MCF 10A (cell line): ENCODE results near the gene CRB1. TPM values are rescaled to one million over a fixed set of nuclear protein-coding genes. Genes with fewer than 3 reads are reported as not detected.

Experiments
- BruUV-seq: library from RNA; stranded (reverse); fragments of 400-500 nt; replicated peaks from 2 replicates; lab custom pipeline; 2021; lab: Mats Ljungman, UMichigan
- CTCF ChIA-PET: fragments of 300-600 bp; sonication (Branson Sonifier 250); formaldehyde crosslinking; extraction: SDS; loops from one replicate; lab custom pipeline; 2021; ENCODE audit warnings: antibody characterized with exemption, inconsistent platforms; lab: Yijun Ruan, JAX
- POLR2A ChIA-PET: fragments of 300-600, 350-650 bp; sonication (Branson Sonifier 250); formaldehyde crosslinking; extraction: SDS; loops from one replicate; lab custom pipeline; 2020; ENCODE audit warnings: antibody characterized with exemption, inconsistent platforms; lab: Yijun Ruan, JAX
- DNase-seq: peaks from one replicate; pipeline ENCODE4 v3.0.0-alpha.2; 2018; ENCODE audit not compliant: unreplicated experiment
- H3K27ac Mint-ChIP-seq: one replicate; pipeline ENCODE4 v1.8.0; 2022; ENCODE audit warnings: mild to moderate bottlenecking, low read depth, mixed read lengths; ENCODE audit not compliant: unreplicated experiment
- H3K27me3 Mint-ChIP-seq: one replicate; pipeline ENCODE4 v1.8.0; 2022; ENCODE audit warnings: mixed read lengths; ENCODE audit not compliant: insufficient read depth, unreplicated experiment
- H3K36me3 Mint-ChIP-seq: one replicate; pipeline ENCODE4 v1.8.0; 2022; ENCODE audit warnings: mild to moderate bottlenecking, moderate library complexity, mixed read lengths; ENCODE audit not compliant: insufficient read depth, unreplicated experiment
- H3K4me1 Mint-ChIP-seq: one replicate; pipeline ENCODE4 v1.8.0; 2022; ENCODE audit warnings: mixed read lengths; ENCODE audit not compliant: insufficient read depth, unreplicated experiment
- H3K4me3 Mint-ChIP-seq: one replicate; pipeline ENCODE4 v1.8.0; 2022; ENCODE audit warnings: mild to moderate bottlenecking, moderate library complexity, mixed read lengths; ENCODE audit not compliant: unreplicated experiment
- H3K9me3 Mint-ChIP-seq: one replicate; pipeline ENCODE4 v1.8.0; 2022; ENCODE audit warnings: mixed read lengths; ENCODE audit not compliant: unreplicated experiment
- intact Hi-C: fragments of 100-400 bp; cut with micrococcal nuclease; formaldehyde crosslinking; loops from 2 replicates; pipeline ENCODE4 v1.14.1; 2022
- total RNA-seq: library from RNA; stranded (reverse); gene quantifications from 2 replicates; pipeline ENCODE4 v1.2.3, GENCODE V29; 2022
- TF ChIP-seq, protein P1 (sequence below): fragments of 200-600 bp; IDR thresholded peaks from one replicate; pipeline ENCODE4 v1.8.0; 2022; ENCODE audit warnings: antibody characterized with exemption, mild to moderate bottlenecking; ENCODE audit not compliant: unreplicated experiment

The CRB1 gene
- total RNA-seq, 1 experiment from 2014 or later: 0.65 TPM

- ChIA-PET CTCF (interaction anchor here (0.7 to 1.4 kb wide), 3 partner anchors 38 to 1338 kb away, joined by 3 to 8 read pairs (median 5); no protein-coding TSS in a partner anchor), POLR2A (no interaction called here)
- no TSS peak for BruUV-seq
- no peaks in the 10 kb centered on the region for H3K27me3 Mint-ChIP-seq
- H3K27ac Mint-ChIP-seq: no peak overlapping the region
- TF ChIP-seq, protein P1, sequence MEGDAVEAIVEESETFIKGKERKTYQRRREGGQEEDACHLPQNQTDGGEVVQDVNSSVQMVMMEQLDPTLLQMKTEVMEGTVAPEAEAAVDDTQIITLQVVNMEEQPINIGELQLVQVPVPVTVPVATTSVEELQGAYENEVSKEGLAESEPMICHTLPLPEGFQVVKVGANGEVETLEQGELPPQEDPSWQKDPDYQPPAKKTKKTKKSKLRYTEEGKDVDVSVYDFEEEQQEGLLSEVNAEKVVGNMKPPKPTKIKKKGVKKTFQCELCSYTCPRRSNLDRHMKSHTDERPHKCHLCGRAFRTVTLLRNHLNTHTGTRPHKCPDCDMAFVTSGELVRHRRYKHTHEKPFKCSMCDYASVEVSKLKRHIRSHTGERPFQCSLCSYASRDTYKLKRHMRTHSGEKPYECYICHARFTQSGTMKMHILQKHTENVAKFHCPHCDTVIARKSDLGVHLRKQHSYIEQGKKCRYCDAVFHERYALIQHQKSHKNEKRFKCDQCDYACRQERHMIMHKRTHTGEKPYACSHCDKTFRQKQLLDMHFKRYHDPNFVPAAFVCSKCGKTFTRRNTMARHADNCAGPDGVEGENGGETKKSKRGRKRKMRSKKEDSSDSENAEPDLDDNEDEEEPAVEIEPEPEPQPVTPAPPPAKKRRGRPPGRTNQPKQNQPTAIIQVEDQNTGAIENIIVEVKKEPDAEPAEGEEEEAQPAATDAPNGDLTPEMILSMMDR: no peak
- no peaks in the 10 kb centered on the region for H3K9me3 Mint-ChIP-seq
- intact Hi-C loops: no loop called here
- H3K36me3 Mint-ChIP-seq: no peaks in the 10 kb centered on the region
- peak; percentile 16 for DNase-seq
- H3K4me3 Mint-ChIP-seq: no peak overlapping the region
- H3K4me1 Mint-ChIP-seq: peaks cover 18% of the 10 kb centered on the region
Measured at GRCh38 chr1:197438010-197438790, 170.1 kb downstream of the CRB1 start.

DNA sequence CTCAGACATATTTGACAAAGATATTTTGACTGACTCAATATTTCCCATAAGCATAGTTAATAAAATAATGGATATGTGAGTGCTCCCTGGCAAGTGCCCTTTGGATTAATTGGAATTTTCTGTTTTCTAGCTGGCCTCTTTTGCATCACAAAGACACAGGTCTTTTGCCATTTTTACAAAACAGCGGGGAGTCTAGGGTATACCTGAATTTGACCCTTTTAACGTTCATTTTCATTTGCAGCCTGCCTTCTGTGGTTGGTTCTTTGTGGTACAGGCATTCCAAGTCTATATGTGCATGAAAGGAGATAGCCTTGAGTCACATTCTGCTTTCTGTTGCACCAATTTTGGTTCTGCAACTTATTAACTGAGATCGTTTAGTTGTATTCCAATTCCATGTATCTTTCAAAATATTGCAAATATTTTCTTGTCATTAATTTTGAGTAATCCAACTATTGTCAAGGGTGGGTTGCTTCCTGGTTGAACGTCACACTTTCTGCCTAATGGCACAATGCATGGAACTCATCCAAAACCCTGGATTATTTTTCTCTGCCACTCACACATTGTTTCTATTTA lies 171.7 kb downstream of the CRB1 start:
- CTCF ChIA-PET: interaction anchor here (1.4 kb wide), 2 partner anchors 40 to 41 kb away, joined by 3 to 8 read pairs; no protein-coding TSS in a partner anchor
- Mint-ChIP-seq H3K36me3 (no peaks in the 10 kb centered on the region), H3K4me3 (no peak overlapping the region), H3K4me1 (peaks cover 18% of the 10 kb centered on the region), H3K9me3 (no peaks in the 10 kb centered on the region), H3K27me3 (no peaks in the 10 kb centered on the region), H3K27ac (no peak overlapping the region)
- intact Hi-C loops: no loop called here
- POLR2A ChIA-PET: interaction anchor here (1.0 kb wide), 1 partner anchor 23 kb away, joined by 3 read pairs; no protein-coding TSS in a partner anchor
- no peak for DNase-seq
- no TSS peak for BruUV-seq
- TF ChIP-seq, protein P1: no peak

DNA sequence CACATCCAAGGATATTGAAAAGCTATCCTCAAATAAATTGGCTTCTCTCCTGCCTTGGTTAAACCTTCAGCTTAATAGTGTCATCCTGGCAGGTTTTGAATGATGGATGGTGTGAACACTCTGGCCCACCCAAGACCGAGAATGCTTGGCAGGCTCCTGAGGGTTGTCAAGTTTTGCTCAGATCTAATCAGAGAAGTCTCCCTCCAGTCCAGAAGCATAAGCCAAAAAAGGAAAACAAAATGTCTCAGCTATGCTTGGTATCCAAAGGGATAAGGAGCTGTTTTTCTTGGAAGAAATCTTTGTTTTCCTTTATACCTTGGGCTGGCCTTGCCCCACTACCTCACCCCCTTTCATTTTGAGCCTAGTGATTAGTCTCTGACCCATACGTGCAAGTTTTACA lies 172.7 kb downstream of the CRB1 start:
- DNase-seq: peak; percentile 18
- CTCF ChIA-PET: interaction anchor here (0.7 to 1.4 kb wide), 2 partner anchors 42 to 53 kb away, joined by 3 read pairs; no protein-coding TSS in a partner anchor

More for the DNA sequence above, 172.7 kb downstream of the CRB1 start:
- Mint-ChIP-seq H3K27me3 (no peaks in the 10 kb centered on the region), H3K4me3 (no peak overlapping the region), H3K36me3 (no peaks in the 10 kb centered on the region), H3K9me3 (no peaks in the 10 kb centered on the region), H3K27ac (no peak overlapping the region), H3K4me1 (peaks cover 18% of the 10 kb centered on the region)
- no TSS peak for BruUV-seq
- POLR2A ChIA-PET: interaction anchor here (0.6 to 1.0 kb wide), 3 partner anchors 9 to 31 kb away, joined by 3 to 4 read pairs (median 3); no protein-coding TSS in a partner anchor
- TF ChIP-seq, protein P1: no peak
- intact Hi-C loops: no loop called here
